Epidermal melanocyte (primary cell): ENCODE measurements around the gene TMEM100.

Experiments used
- DNase-seq: peaks from one replicate; pipeline ENCODE4 v3.0.0; 2011; ENCODE audit warnings: low spot score; ENCODE audit not compliant: insufficient read length

TMEM100 gene

DNA sequence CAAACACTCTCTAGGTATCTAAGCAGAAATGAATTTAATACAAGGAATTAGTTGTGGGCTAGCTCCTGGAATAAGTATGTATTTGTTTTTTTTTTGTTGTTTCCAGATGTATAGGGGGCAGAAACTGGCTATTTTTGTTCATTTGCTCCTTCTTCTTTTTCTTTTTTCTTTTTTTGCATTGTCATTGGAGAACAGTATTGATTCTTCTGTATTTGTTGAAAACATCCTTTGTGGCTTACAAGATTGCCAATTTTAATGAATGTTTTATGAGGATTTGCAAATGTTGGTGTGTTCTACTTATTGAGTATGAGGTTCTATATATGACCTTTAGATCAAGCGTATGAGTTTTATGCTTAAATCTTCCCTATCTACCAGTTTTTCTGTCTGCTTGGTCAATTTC, 22.6 kb upstream of the TMEM100 start:
- no peak for DNase-seq

GRCh38 chr17:55743103-55743679, 20.5 kb upstream of the TMEM100 start:
- no peak for DNase-seq

DNA sequence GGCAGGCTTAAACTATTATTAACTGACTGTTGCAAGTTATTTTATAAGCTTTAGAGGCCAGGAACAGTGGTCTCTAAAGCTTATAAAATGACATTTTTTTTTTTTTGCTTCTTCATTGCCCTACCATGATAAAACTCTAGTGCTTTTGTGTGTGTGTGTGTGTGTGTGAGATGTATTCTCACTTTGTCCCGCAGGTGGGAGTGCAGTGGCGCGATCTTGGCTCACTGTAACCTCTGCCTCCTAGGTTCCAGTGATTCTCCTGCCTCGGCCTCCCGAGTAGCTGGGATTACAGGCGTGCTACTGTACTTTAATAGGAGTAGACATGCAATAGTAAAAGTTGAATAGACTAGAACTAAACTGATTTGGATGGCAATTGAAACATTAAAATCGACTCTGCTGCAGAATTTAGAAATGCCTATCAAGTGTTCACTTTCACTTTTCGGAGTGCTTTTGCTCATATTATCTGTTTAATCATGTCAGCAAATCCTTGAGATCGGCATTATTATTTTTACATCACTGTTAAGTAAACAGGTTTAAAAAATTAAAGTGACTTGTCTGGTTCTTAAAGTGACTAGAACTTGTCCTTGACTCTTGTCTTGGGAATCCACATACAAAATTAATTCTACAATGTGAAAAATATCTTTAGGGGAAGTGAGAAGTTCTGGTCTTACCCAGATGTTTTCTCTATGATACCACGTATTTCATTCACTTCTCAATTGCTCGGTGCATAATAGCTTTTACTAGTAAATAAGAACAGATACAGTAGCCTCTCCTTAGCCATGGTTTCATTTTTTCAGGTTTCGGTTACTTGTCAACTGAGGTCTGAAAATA, 19.8 kb upstream of the TMEM100 start:
- no peak for DNase-seq

DNA sequence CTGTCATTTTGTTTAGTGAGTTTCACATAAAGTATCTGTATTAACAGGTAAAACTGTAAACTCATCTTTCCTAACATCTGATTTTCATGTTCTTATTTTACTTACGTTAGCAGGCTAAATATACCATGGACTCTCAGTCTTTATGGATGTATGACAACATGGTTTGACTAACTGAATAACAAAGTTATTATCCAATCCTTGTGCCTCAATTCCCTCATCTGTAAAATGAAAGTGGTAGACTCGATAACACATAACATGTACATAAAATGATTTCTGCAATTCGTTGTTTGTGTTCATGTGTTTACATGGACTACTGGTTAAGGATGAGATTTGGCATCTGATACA, 18.7 kb upstream of the TMEM100 start:
- no peak for DNase-seq

GRCh38 chr17:55740511-55741355, 18.1 kb upstream of the TMEM100 start:
- no peak for DNase-seq

DNA sequence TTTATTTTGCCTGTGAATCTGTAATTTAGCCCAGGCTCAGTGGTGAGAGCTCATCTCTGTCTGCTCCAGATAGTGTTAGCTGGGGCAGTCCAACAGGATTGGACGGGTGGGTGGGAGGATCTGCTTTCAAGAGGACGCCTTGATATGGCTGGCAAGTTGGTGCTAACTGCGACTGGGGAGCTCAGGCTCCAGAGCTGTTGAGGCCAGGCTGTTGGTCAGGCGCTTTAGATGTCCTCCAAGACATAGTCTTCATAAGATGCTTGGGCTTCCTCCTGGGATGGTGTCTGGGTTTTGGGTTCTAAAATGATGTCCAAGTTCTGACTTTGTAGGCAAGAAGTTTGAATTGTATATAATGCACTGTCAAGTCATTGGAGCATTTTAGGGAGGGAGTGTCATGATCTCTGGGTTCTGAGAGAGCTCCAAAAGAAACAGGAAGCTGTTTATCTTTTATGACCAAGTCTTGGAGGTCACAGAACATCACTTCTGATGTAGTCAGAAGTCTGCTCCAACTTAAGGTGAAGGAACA, 15.4 kb upstream of the TMEM100 start:
- no peak for DNase-seq

- DNase-seq = no peak
These were observed 13.2 kb upstream of the TMEM100 start for GRCh38 chr17:55735731-55736405.

DNA sequence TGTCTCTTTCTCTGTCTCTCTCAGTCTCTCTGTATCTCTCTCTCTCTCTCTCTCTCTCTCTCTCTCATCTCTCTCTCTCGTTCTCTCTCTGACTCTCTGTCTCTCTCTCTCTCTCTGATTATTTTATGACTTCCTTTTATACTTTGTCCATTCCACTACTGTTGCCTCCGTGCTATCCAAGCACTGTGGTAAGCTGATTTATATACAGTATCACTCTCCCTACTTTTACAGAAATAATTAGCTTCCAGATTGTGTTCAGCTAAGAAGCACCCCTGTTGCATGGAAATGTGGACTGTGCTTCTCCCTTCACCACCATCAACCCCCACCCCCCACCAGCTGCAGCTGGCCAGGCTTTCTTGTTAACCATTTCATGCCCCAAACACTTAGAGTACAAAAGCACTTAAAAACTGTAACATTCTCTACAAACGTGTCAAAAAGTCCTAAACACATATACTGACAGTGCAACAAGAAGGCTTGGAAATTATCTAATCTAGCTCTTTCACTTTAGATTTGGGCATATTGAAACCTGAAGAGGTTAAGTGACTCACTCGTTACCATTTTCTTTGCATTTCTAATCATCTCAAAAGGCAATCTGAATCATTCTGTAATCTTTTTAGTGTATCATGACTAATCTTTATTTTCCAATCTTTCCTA, 11.6 kb upstream of the TMEM100 start:
- DNase-seq = no peak

GRCh38 chr17:55731586-55732250, 9.1 kb upstream of the TMEM100 start:
- DNase-seq = peak; percentile 22

DNA sequence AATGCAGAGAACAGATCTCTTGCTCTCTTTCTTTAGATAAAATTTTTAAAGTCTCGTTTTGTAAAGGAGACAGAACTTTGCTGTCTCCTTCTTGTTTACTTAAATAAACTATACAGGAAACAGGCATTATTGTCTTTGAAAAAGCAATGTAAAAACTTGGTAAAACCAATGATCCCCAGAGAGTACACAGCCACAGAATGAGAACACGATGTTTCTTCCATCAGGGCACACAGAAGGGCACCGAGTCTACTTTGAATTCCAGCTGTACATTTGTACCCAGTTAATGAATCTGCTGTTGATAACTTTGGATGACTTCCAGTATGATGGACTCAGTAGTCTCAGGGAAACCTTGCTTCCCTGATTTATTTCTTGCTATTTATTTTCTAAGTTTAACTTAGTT, 8.1 kb upstream of the TMEM100 start:
- no peak for DNase-seq

- no peak for DNase-seq
These were observed 7.7 kb upstream of the TMEM100 start for GRCh38 chr17:55730380-55730779.

DNA sequence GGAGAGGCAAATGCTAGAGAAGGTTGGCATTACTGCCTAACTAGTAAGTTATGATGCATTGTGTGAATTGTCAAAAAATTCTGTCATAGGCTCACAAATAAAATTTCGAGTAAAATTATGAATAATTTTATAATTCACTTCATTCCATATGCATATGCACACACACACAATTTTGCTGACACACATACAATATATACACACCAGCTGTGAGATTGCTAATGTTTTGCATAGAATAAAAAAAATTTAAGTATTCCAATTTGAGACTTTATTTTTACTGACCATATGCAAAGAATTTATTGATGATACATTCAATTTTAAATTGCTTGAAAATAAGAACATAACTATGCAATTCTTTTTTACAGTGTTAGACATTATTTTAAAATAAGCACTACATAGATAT, 6.8 kb upstream of the TMEM100 start:
- no peak for DNase-seq

GRCh38 chr17:55728833-55729232, 6.2 kb upstream of the TMEM100 start:
- no peak for DNase-seq

- DNase-seq = no peak
These were observed 5.7 kb upstream of the TMEM100 start for GRCh38 chr17:55728361-55728760.

- DNase-seq = no peak
These were observed 5.3 kb upstream of the TMEM100 start for GRCh38 chr17:55727920-55728319.

- no peak for DNase-seq
These were observed 4.6 kb upstream of the TMEM100 start for GRCh38 chr17:55727275-55727674.

DNA sequence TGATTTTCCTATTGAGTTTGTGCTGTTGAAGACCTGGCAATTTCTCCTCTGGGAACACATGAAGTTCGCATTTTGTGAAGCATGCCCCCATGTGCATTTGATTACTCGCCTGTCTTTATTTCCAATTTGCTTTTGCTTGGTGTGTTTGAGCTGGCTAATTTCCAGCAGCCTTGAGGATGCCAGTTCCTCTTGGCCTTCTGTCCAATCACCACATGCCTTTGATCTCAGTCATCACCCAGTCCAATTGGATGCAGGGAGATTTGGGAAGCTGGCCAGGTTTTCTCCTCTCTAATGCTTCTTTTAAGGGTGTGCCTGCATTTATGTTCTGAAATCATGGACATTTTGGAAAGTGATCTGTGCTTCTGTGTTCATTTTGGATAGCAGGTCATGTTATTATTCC, 3.8 kb upstream of the TMEM100 start:
- peak; percentile 81 for DNase-seq

DNA sequence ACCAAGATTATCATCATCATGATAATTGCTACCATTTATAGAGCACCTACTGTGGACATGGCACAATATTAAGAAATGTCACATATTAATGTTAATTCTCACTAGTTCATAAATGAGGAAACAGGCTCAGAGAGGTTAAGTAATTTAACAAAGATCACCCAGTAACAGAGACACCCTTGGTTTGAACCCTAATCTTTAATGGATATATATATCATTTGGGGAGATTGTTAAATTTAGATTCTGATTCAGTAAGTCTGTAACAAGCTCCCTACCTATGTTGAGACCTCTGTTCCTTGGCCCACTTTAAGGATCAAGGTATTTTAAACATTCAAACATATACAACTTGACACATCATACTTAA, 804 bp upstream of the TMEM100 start:
- DNase-seq = no peak

GRCh38 chr17:55722016-55722736, 488 bp downstream of the TMEM100 start:
- DNase-seq = no peak
